K562 (cell line): ENCODE data around the gene IFT122. TPM values are rescaled to one million over a fixed set of nuclear protein-coding genes. Genes with fewer than 3 reads are reported as not detected.

ENCODE experiments used
- ATAC-seq: fragments of 200-7000 bp; cut with Tn5 transposase; 3 replicates; pipeline ENCODE4 v1.9.1; 2020; ENCODE audit warnings: moderate library complexity
- BruUV-seq: library from RNA; stranded (reverse); fragments of 400-500 nt; replicated peaks from 2 replicates; lab custom pipeline; 2021; lab: Mats Ljungman, UMichigan
- CTCF ChIA-PET: fragments of 300-600 bp; formaldehyde crosslinking; extraction: SDS; loops from one replicate; lab custom pipeline; 2021; ENCODE audit warnings: low intra/inter-chr PET ratio; lab: Yijun Ruan, JAX
- POLR2A ChIA-PET: fragments of 300-600, 350-650 bp; sonication (Branson Sonifier 250); formaldehyde crosslinking; extraction: SDS; loops from one replicate; lab custom pipeline; 2021; ENCODE audit warnings: antibody characterized with exemption, inconsistent platforms; lab: Yijun Ruan, JAX
- DNase-seq, 4 experiments: peaks; one replicate each; pipeline versions ENCODE4 v3.0.0 to v3.0.0-alpha.2; 2011 to 2018; ENCODE audit warnings: low spot score in 3 of 4, mixed read lengths in 3 of 4; ENCODE audit errors: extremely low read depth in 1 of 4
- FAIRE-seq: peaks from 2 replicates; lab custom pipeline; 2011; peaks lifted over from hg19 to GRCh38; lab: Jason Lieb, UNC
- H2AFZ ChIP-seq: 2 replicates; pipeline ENCODE4 v1.6.0; 2011; ENCODE audit warnings: low read depth, low read length, control low read depth, inconsistent platforms
- H3K27ac ChIP-seq: fragments of 200-600 bp; 3 replicates; pipeline ENCODE4 v1.8.0; 2011; ENCODE audit warnings: low read depth, mild to moderate bottlenecking, control low read depth, inconsistent platforms, low read length, moderate library complexity, mixed read lengths; ENCODE audit errors: extremely low read depth
- H3K27me3 ChIP-seq, 2 experiments: fragments of 300-600 bp in 1 of 2; 2 replicates in 1 of 2; 3 replicates in 1 of 2; pipeline versions ENCODE4 v1.6.0 to v1.8.0; 2011; ENCODE audit warnings: inconsistent platforms in 2 of 2, low read length in 2 of 2, mild to moderate bottlenecking in 1 of 2, mixed read lengths in 1 of 2, moderate library complexity in 1 of 2; ENCODE audit not compliant: control insufficient read depth in 2 of 2, insufficient read depth in 2 of 2
- H3K36me3 ChIP-seq: fragments of 300-600 bp; 3 replicates; pipeline ENCODE4 v1.8.0; 2011; ENCODE audit warnings: mild to moderate bottlenecking, low read length, inconsistent platforms; ENCODE audit not compliant: control insufficient read depth, insufficient read depth
- H3K4me1 ChIP-seq, 2 experiments: fragments of 200-600 bp in 1 of 2; replicated peaks in 1 of 2; 2 replicates in 1 of 2; 3 replicates in 1 of 2; pipeline versions ENCODE4 v1.5.1 to v1.8.0; 2011; ENCODE audit warnings: inconsistent platforms in 2 of 2, low read length in 2 of 2, mild to moderate bottlenecking in 1 of 2, mixed read lengths in 1 of 2, moderate library complexity in 1 of 2; ENCODE audit not compliant: control insufficient read depth in 2 of 2, insufficient read depth in 2 of 2
- H3K4me2 ChIP-seq: 2 replicates; pipeline ENCODE4 v1.6.1; 2011; ENCODE audit warnings: low read length, control low read depth, inconsistent platforms, mixed read lengths; ENCODE audit not compliant: insufficient read depth
- H3K4me3 ChIP-seq: fragments of 200-600 bp; sonication (generic), shearing (Covaris generic); 2 replicates; pipeline ENCODE4 v1.5.1; 2016; ENCODE audit warnings: control low read depth, inconsistent platforms
- H3K79me2 ChIP-seq: fragments of 200-600 bp; 3 replicates; pipeline ENCODE4 v1.8.0; 2011; ENCODE audit warnings: low read length, inconsistent platforms; ENCODE audit not compliant: control insufficient read depth, insufficient read depth
- H3K9ac ChIP-seq, 2 experiments: 2 replicates each; pipeline versions ENCODE4 v1.6.0 to v1.6.1; 2011; ENCODE audit warnings: low read depth in 2 of 2, low read length in 2 of 2, control low read depth in 1 of 2, inconsistent platforms in 1 of 2, mild to moderate bottlenecking in 1 of 2, mixed read lengths in 1 of 2; ENCODE audit not compliant: insufficient read depth in 1 of 2
- H3K9me1 ChIP-seq: one replicate; pipeline ENCODE4 v1.6.0; 2011; ENCODE audit warnings: inconsistent platforms, mild to moderate bottlenecking, low read length, moderate library complexity; ENCODE audit not compliant: control insufficient read depth, insufficient read depth
- H3K9me3 ChIP-seq: replicated peaks from 2 replicates; pipeline ENCODE4 v1.5.1; 2011; ENCODE audit warnings: low read depth, low read length, inconsistent platforms; ENCODE audit not compliant: control insufficient read depth, insufficient read depth
- H4K20me1 ChIP-seq: replicated peaks from 2 replicates; pipeline ENCODE4 v1.6.1; 2011; ENCODE audit warnings: low read length, inconsistent platforms, mixed read lengths; ENCODE audit not compliant: control insufficient read depth, insufficient read depth
- CUX1 ChIP-seq: fragments of 200-800 bp; sonication (Bioruptor generic); IDR thresholded peaks from 2 replicates; pipeline ENCODE4 v1.6.1; 2016; ENCODE audit warnings: missing genetic modification characterization, missing compliant biosample characterization
- ELF4 ChIP-seq: fragments of 450-650 bp; formaldehyde crosslinking; IDR thresholded peaks from 2 replicates; pipeline ENCODE4 v1.4.0; 2022; ENCODE audit warnings: missing genetic modification characterization
- GTF2A2 ChIP-seq: IDR thresholded peaks from 2 replicates; pipeline ENCODE4 v1.6.1; 2016; ENCODE audit warnings: mild to moderate bottlenecking, missing genetic modification characterization, missing compliant biosample characterization
- LEF1 ChIP-seq: fragments of 450-650 bp; IDR thresholded peaks from 2 replicates; pipeline ENCODE4 v1.6.1; 2016; ENCODE audit warnings: mild to moderate bottlenecking
- NR0B1 ChIP-seq: fragments of 450-650 bp; IDR thresholded peaks from one replicate; pipeline ENCODE4 v1.6.1; 2018; ENCODE audit warnings: mild to moderate bottlenecking, moderate library complexity; ENCODE audit not compliant: partially characterized antibody
- PTRF ChIP-seq: fragments of 450-650 bp; IDR thresholded peaks from 2 replicates; pipeline ENCODE4 v1.6.1; 2016; ENCODE audit warnings: mild to moderate bottlenecking, missing genetic modification characterization, missing compliant biosample characterization
- SMAD3 ChIP-seq: fragments of 450-650 bp; formaldehyde crosslinking; conservative IDR thresholded peaks from 2 replicates; pipeline ENCODE4 v1.4.0; 2020; ENCODE audit warnings: mild to moderate bottlenecking
- ZBTB1 ChIP-seq: sonication (generic); formaldehyde crosslinking; IDR thresholded peaks from 2 replicates; pipeline ENCODE4 v1.8.1; 2023; ENCODE audit warnings: missing genetic modification reagents, low read depth, mild to moderate bottlenecking, borderline replicate concordance
- ZKSCAN8 ChIP-seq: fragments of 200-800 bp; sonication (Bioruptor generic); IDR thresholded peaks from 2 replicates; pipeline ENCODE4 v1.6.1; 2016; ENCODE audit warnings: missing genetic modification characterization, missing compliant biosample characterization
- ZNF121 ChIP-seq: sonication (generic); formaldehyde crosslinking; conservative IDR thresholded peaks from 2 replicates; pipeline ENCODE4 v1.8.0; 2022; ENCODE audit warnings: missing genetic modification reagents
- WGBS: fragments of 100-300 bp; shearing (Covaris generic); methylation state at CpG from one replicate; pipeline ENCODE4 v1.1.6; 2016; ENCODE audit warnings: low coverage, mixed read lengths; ENCODE audit not compliant: insufficient coverage; ENCODE audit errors: missing lambda C conversion rate; 5-methylcytosine and 5-hydroxymethylcytosine counted together
- in situ Hi-C: fragments of 300-500 bp; cut with MboI; formaldehyde crosslinking; loops from 4 replicates; pipeline ENCODE4 v1.15.0; 2018; ENCODE audit warnings: inconsistent platforms, mixed read lengths
- intact Hi-C: fragments of 100-400 bp; cut with micrococcal nuclease; formaldehyde crosslinking; loops from 2 replicates; pipeline ENCODE4 v1.14.2; 2022
- polyA plus RNA-seq, 8 experiments: library from polyadenylated mRNA; depleted of rRNA in 4 of 8; stranded (reverse) in 5 of 8; unstranded in 3 of 8; fragments of >200 nt; fragmentation: Nextera tagmentation in 2 of 8; fragmentation: Illumina TruSeq in 1 of 8; extraction: Ambion mirVana in 2 of 8; extraction: Trizol in 1 of 8; gene quantifications; 2 replicates each; pipeline versions ENCODE4 v1.2.1 to v1.2.3, GENCODE V29; 2011 to 2014; ENCODE audit warnings: inconsistent platforms in 1 of 8, missing spikeins in 1 of 8
- total RNA-seq, 7 experiments: library from RNA; depleted of rRNA in 6 of 7; stranded (reverse); fragments of >200 nt in 6 of 7; fragmentation: Illumina TruSeq in 2 of 7; extraction: Trizol in 2 of 7; gene quantifications; 2 replicates each; pipeline versions ENCODE4 v1.2.1 to v1.2.3, GENCODE V29; 2011 to 2021; ENCODE audit warnings: low replicate concordance in 1 of 7

Gene IFT122
- total and polyA plus RNA-seq, 9 of the 15 experiments (the other 6 are each of a cell fraction or from before 2014, with no cell fraction given): 2.4 to 11.5 (median 7.7) TPM

- TF ChIP-seq CUX1 (CRISPR knock-in tag): no peak
Measured at GRCh38 chr3:129506231-129506742, 66.3 kb downstream of the IFT122 start (continued).

GRCh38 chr3:129507181-129507831, 67.3 kb downstream of the IFT122 start:
- POLR2A ChIA-PET: no interaction called here

More at GRCh38 chr3:129507181-129507831, 67.3 kb downstream of the IFT122 start:
- intact Hi-C loops (no loop called here), in situ Hi-C loops (no loop called here)
- no peak overlapping the region for H3K4me3 ChIP-seq
- no peak overlapping the region for H3K4me2 ChIP-seq
- no peak overlapping the region for H2AFZ ChIP-seq
- WGBS: 50% methylated on average over 9 of the region's 9 CpGs
- FAIRE-seq: no peak
- CTCF ChIA-PET: no interaction called here
- 0 out of 3 replicates have a peak, but pooled peaks cover 3% of the 10 kb centered on the region for H3K36me3 ChIP-seq
- no peak overlapping the region for H3K27ac ChIP-seq
- H3K9me3 ChIP-seq: no peaks in the 10 kb centered on the region
- no peak overlapping the region; a peak in 1 of 4 replicates for H3K9ac ChIP-seq
- no peaks in the 10 kb centered on the region for H3K9me1 ChIP-seq
- no peaks in the 10 kb centered on the region for H4K20me1 ChIP-seq
- no peaks in the 10 kb centered on the region for H3K27me3 ChIP-seq
- TF ChIP-seq ZNF121 (CRISPR knock-in tag) (no peak), GTF2A2 (tag) (no peak), ELF4 (no peak), PTRF (no peak), ZKSCAN8 (CRISPR knock-in tag) (no peak), LEF1 (no peak), SMAD3 (CRISPR knock-in tag) (no peak), NR0B1 (no peak), ZBTB1 (CRISPR knock-in tag) (no peak)
- no peak for DNase-seq
- H3K4me1 ChIP-seq: no peaks in the 10 kb centered on the region; a peak in 1 of 5 replicates
- H3K79me2 ChIP-seq: no peaks in the 10 kb centered on the region
- BruUV-seq: no TSS peak
- ATAC-seq: no peak
